HG02870 (cell line): ENCODE results near the gene VCAM1.

Source experiments
- ATAC-seq: cut with Tn5 transposase; IDR thresholded peaks from one replicate; pipeline ENCODE4 v1.9.1; 2021; ENCODE audit warnings: mild to moderate bottlenecking, moderate library complexity; ENCODE audit not compliant: unreplicated experiment

The VCAM1 gene

DNA sequence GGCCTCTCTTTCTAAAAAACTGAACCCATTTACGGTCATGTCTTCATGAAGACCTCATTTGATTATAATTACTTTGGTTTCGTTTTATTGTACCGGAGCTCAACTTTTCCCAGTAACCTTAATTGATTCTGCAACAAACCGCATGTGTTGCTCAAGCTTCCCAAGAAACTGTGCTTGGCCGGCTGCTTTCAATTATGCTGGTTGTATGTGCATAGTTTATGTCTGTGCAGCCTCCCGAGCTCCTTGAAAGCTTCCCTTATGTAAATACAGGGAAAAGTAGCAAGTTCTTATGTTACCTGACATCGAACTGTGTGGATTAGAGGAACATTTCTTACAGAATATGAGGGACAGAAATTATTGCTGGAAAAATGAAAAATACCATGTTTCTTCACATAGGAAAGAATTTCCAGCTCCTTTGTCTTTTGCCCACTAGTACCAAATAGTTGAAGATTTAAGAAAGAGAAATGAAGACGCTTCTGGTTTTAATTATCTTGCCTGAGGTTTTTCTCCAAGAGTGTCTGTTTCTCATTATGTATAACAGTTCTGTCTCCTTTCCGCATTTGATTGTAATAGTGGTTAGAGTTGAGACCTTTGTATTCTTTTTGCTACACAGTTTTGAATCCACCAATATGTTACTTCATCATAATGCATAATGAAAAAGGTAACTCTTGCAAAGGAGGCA, 2.1 kb downstream of the VCAM1 start:
- no peak for ATAC-seq

DNA sequence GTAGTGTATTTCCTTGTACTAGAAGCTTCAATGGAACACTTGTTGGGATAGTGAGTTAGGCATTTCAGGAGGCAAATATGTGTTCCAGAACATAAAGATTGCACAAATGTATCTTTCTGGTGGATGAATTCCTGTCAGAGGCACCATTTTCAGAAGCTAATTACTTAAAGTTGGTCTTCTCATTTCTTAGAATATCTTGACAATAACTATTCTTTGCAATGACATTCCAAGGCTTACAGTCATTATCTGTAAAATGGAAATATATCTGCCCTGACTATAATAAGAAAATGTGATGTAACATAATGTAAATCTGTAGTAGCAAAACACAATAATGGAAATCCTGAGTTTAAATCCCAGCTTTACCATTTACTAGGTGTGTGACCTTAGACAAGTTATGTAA, 2.7 kb downstream of the VCAM1 start:
- no peak for ATAC-seq

DNA sequence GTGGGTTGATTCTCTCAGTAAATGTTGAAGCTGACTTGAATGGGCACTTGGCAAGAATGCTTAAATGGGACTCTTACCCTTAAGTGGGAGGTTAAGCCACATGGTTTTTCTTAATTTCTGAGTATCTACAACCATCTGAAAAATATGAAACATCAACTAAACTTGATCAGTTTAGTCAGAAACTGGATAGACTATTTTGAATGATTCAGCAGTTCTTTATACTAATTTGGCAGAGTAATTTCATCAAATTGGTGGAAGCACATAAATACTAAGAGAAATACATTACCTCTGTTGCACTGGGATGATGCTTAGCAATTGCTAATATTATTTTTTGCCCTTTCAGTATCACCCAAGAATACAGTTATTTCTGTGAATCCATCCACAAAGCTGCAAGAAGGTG, 4.7 kb downstream of the VCAM1 start:
- no peak for ATAC-seq

DNA sequence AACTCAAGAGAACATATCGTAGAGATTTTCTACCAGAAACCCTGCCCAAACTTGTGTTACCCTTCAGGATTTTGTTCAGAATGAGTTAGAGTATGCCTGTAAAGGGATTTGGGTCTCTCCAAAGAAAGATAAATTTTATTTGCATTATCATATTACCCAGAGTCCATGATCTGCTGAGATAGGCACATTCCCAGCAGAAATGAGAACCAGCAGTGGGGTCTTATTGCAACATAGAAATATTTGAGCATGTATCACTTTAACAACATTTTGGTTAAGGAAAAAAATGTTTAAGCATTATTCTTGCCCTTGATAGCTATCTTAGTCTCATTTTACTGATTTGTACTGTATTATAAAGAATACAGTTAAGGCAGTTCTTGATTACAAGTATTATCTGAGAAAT, 10.6 kb downstream of the VCAM1 start:
- no peak for ATAC-seq

DNA sequence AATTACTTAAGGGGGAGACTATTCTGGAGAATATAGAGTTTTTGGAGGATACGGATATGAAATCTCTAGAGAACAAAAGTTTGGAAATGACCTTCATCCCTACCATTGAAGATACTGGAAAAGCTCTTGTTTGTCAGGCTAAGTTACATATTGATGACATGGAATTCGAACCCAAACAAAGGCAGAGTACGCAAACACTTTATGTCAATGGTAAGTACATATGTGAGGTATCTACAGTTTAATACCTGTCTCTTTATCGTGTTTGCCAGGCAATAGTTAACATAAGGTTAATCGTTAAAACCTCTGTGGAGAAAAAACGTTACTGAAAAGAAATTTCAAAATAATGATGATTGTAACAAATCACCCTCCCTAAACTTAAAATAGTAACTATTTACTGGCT, 11.8 kb downstream of the VCAM1 start:
- ATAC-seq, result no peak

DNA sequence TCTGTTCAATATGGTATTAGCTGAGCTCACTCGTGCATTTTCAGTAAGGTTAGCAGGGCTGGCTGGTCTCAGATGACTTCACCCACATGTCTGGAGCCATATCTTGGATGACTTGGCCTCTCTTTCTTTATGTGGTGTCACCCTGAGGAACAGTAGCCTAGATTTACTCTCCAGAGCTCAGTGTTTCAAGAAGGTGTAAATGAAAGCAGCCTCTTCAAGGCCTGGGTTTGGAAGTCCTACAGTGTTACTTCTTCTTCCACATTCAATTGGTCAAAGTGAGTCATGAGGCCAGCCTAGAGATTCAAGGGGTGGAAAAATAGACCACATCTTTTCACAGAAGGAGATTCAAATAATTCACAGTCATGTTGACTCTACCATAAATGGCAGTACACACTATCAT, 12.2 kb downstream of the VCAM1 start:
- ATAC-seq, result no peak

DNA sequence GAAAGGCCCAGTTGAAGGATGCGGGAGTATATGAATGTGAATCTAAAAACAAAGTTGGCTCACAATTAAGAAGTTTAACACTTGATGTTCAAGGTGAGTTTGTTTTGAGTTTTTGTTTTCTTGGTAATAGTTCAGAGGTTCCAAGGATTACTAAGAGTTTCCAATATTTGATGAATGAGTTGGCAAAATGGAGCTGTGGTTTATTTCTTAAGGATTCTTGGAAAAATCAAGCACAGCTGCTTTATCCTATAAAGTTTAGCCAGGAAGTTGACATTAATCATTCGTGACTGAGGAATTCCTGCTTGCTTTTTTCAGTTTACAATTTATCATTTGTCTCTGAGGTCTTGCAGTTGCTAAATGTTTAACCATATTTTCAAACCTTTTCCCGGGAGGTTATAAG, 15.1 kb downstream of the VCAM1 start:
- no peak for ATAC-seq

DNA sequence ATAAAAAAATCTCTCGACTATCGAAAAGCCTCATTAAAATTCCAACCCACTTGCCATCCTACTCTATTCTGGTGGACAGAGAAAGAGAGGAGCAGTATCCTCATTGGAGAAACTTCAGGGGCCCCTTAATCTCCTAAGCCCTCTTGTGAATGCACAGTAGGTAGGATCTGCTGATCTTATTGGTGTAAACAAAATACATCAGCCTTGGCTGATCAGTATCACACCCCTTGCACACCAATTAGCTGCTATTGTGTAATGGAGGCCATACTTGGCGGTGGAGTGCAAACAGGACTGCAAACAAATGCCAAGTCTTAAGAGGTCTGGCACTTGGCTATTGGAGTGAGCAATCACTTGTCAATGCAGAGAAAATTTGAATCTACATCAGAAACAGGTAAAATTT, 15.7 kb downstream of the VCAM1 start:
- no peak for ATAC-seq

DNA sequence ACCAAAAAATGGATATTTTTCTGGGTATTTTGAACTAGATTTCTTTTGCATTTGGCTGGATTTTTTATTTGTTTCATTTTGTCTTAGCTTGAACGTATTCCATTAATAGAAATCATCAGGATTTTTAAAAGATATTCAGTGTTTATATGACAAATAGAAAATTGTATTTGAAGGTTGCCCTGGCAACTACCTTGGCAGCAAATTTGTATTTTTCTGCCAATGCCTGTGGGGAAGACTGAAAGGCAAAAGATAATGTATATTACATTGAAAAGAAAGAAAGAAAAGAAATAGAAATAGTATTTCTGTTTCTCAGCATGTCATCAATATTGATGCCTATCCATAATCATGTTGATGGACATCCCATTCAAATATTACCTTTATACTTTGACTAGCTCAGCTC, 16.8 kb downstream of the VCAM1 start:
- no peak for ATAC-seq

DNA sequence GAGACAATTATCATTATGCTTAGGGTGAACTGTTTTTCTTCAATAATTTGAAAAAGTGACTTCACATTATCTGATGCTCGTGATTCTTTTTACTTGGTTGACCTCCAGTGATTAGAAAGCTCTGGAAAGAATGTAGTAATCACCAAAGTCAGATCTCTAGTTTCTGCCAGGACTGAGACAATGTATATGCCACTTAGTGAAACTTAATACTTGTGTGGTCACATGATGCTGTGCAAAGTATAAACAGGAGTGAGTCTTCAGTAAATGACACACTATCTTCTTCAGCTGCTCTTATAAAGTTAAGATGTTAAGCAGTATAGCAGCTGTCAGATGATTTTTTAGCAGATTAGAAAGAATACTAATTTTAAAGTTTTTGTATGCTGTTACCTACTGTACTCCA, 17.2 kb downstream of the VCAM1 start:
- no peak for ATAC-seq

DNA sequence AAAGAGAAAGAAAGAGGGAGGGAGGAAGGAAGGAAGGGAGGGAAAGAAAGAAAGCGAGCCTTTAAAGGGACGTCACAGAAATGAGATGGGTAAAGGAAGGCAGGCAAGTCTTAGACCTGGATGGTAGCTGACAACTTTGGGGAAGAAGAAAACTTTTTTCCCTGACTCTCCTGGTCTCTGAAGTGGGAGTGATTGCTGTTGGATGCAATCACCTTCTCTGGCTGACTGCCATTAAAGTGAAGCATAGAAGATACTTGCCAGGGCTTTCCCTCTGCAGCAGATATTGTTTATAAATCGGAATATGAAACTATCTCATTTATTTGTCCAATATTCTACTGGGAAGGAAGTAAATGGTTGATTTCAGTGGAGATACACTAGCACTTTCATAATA, 27.0 kb downstream of the VCAM1 start:
- ATAC-seq, result no peak

DNA sequence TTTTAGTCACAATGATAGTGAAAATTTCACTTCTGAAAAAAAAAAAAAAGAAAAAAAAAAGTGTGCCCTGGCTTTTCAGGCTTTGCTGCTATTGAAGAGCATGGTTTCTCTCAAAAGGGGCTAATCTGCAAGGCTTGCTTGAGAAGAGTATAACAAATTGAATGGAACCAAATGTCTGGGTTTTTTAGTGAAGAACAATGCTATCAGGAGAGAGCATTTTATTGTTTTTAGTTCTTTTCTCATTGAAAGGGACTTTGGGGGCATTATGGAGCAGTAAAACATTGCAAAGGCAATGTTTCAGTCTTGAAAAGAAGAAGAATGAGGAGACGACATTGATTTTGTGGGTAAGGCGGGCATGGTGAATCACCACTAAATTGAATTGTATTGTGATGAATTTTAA, 28.2 kb downstream of the VCAM1 start:
- ATAC-seq, result no peak

DNA sequence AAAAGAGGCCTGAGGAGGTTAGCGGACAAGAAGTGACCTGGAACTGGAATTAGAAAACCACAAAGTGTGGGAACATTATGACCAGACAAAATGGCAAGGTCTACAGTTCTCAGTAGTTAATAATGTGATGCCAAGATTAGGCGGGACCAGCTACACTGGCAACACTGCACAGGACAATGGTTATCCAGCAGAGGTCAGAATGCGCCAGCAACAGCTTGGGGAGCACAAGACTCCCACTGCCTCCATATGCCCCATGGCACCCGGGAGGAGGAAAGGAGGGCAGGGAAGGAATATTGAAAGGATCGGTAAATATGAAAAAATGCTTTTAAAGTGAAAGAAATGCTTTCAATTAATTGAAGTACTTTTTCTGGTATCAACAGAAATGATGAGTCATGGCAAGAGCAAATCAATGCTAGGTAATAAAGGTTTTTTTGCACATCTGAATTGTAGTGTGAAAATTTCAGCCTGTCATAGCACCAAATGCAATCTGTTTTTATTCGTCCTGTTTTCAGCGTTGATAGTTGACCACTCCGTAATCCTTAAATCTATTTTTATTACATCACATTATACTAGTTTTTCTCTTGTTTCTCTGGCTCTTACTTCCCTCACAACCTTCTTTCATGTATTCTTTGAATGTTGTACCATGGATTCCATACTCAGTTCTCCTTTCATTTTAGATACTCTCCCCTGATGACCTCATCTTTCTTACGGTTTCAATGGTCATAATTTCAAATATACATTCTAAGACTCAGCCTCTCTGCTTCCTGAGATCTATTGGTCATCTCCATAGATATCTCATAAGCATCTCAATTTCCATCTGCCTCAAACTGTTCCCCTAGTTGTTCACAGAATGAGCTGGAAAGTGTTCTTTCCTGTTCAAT, 30.7 kb downstream of the VCAM1 start:
- no peak for ATAC-seq

DNA sequence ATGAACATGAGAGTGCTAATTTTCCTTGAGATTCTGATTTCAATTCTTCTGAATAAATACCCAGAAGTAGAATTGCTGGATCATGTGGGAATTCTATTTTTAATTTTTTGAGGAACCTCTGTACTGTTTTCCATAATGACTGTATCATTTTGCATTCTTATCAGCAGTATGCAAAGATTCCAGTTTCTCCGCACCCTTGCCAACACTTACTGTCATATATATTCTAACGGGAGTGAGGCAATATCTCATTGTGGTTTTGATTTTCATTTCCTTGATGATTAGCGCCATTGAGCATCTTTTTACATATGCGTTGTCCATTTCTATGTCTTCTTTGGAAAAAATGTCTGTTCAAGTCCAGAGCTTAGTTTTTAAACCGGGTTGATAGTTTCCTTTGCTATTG, 33.2 kb downstream of the VCAM1 start:
- no peak for ATAC-seq

DNA sequence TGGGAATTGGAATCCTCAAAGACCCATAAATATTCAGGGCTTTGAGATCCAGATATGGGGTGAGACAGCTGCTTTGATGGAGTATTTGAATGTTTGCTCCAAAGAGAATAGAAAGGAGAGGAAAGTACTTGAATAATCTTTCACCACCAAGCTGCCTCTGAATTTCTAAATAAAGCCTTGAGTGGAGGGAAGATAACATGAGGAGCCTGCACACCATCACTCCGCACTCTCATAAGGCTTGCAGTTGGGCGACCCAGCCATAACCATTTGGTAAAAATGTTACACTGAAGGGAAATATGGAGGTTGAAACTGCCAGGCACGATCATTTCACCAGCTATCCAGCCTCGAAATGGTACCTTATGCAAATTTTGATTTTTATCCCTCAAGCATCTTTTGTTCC, 38.4 kb downstream of the VCAM1 start:
- no peak for ATAC-seq

DNA sequence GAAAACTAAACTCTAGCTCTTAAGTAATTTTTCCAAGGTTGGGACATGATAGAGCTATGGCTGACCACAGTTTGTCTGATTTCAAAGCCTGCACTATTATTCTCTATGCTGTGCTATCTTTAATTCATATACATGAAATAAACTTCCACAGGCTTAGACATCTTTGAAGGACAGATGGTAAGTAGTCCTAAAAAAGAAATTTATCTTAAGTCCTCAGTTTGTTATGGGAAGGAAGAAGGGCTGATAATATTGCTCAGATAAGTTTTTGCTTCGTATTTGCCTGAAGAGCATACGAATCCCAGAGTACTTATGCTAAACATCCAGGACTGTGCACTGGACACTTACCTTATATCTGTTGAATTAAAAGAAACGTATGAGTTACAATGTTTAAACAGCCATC, 39.6 kb downstream of the VCAM1 start:
- no peak for ATAC-seq

DNA sequence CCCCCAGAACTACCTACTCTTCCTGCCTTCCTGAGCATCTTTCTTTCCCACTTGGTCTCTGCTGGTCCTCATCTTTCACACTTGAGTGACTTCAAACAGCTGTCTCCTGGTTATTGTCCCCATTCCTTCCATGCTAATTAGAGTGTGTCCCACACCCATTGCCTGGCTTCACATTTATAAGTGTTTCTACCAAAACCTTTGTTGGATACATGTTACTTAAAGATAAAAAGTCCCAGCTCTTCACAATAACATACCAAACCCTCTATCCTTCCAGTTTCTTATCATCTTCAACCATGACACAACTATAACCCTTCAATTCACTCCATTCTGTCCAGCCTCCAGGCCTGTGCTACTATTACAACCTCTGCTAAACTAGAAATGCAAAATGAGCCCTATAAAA, 41.0 kb downstream of the VCAM1 start:
- ATAC-seq, result no peak

DNA sequence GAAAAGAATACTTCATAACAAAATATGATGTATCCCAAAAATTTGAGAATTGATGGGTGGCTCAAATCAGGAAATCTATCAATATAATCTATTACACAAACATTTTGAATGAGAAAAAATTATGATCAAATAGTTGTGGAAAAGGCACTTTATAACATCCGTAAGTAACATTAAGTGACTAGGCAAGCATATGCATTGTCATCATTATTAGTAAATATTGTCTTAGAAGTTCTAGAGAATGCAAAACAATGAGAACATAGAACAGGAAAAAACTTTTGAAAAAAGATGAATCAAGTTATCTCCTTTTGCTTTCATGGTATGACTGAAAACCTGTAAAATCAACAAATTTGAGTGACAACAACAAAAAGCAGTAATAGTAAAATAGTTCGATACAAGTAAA, 42.9 kb downstream of the VCAM1 start:
- no peak for ATAC-seq

DNA sequence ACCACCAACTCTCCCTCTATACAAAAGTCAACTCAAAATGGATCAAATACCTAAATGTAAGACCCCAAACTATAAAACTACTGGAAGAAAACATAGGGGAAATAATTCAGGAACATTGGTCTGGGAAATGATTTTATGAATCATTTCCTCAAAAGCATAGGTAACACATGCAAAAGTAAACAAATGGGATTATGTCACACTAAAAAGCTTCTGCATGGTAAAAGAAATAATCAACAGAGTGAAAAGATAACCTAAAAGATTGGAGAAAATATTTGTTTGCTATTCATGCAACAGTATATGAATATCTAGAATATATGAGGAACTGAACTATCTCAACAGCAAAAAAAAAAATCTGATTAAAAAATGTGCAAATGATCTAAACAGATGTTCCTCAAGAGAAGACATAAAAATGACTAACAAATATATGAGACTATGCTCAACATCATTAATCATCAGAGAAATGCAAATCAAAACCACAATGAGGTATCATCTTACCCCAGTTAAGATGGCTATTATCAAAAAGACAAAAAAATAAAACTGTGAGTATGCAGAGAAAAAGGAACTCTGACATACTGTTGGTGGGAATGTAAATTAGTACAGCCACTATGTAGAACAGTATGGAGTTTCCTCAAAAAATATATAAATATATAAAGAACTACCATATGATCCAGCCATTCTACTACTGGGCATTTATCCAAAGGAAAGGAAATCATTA, 47.8 kb downstream of the VCAM1 start:
- no peak for ATAC-seq

DNA sequence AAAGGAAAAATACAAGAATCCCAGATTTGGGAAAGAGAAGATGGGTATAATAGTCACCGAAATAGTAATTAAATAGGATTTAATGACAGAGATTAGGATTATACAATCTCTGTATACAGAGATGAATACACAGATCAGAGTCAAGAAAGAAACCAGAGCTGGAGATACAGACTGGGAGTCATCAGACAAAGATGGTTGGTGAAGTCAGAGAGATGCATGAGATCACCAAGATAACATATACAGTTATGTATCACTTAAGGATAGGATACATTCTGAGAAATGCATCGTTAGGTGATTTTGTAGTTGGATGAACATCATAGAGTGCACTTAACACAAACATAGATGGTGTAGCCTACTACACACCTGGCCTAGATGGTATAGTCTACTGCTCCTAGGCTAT, 49.8 kb downstream of the VCAM1 start:
- no peak for ATAC-seq

DNA sequence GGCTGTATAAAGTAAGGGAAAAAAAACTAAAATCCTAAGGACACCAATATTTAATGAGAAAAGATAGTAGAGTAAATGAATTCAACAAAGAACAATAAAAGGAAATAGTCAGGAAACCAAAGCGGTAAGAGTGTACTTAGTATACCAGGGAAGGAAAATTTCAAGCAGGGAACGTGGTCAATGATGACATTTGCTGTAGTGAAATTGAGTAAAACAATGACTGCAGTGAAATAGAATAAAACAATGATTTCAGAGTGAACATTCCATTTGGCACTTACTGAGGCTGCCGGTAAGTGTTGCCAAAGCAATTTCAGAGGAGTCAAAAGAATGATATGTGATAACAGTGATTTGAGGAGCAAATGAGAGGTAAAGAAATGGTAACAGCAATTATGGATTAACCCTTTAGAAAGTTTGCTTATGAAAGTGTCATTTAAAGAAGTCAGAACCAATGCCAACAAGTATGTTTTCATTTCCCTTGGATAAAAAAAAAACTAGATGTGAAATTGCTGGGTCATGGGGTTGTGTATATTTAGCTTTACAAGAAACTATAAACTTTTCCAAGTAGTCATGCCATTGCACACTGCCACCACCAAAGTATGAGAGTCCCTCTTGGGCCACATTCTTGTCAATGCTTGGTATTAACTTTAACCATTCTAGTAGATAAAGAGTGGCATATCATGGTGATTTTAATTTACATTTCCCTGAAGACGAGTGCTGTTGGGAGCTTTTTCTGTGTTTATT, 50.5 kb downstream of the VCAM1 start:
- ATAC-seq, result no peak
